OCI-LY1 (cell line): ENCODE results near the gene LARP1B.

Experiments
- H2AFZ ChIP-seq: fragments of 200-600 bp; sonication (generic), shearing (Covaris generic); 2 replicates; pipeline ENCODE4 v1.6.0; 2014; ENCODE audit warnings: antibody characterized with exemption, mild to moderate bottlenecking, low read length
- H3F3A ChIP-seq: fragments of 200-600 bp; sonication (generic), shearing (Covaris generic); 2 replicates; pipeline ENCODE4 v1.6.0; 2014; ENCODE audit warnings: mild to moderate bottlenecking, antibody characterized with exemption, low read length, moderate library complexity; ENCODE audit not compliant: insufficient read depth
- H3K27ac ChIP-seq: fragments of 200-600 bp; sonication (generic); 2 replicates; pipeline ENCODE4 v1.5.1; 2014; ENCODE audit warnings: low read length, mixed run types, mild to moderate bottlenecking, low read depth; ENCODE audit not compliant: poor library complexity, severe bottlenecking
- H3K27me3 ChIP-seq: fragments of 200-600 bp; sonication (generic); 2 replicates; pipeline ENCODE4 v1.6.0; 2014; ENCODE audit warnings: antibody characterized with exemption, mild to moderate bottlenecking, low read length, moderate library complexity; ENCODE audit not compliant: insufficient read depth
- H3K36me3 ChIP-seq: fragments of 200-600 bp; sonication (generic); 2 replicates; pipeline ENCODE4 v1.6.1; 2014; ENCODE audit warnings: mild to moderate bottlenecking, antibody characterized with exemption, low read length, moderate library complexity, mixed read lengths; ENCODE audit not compliant: insufficient read depth
- H3K4me1 ChIP-seq: fragments of 200-600 bp; sonication (generic); 2 replicates; pipeline ENCODE4 v1.5.1; 2014; ENCODE audit warnings: mild to moderate bottlenecking, low read length, moderate library complexity; ENCODE audit not compliant: insufficient read depth, severe bottlenecking
- H3K4me2 ChIP-seq: fragments of 200-600 bp; sonication (generic), shearing (Covaris generic); 2 replicates; pipeline ENCODE4 v1.6.1; 2014; ENCODE audit warnings: low read length
- H3K4me3 ChIP-seq: fragments of 200-600 bp; sonication (generic); 2 replicates; pipeline ENCODE4 v1.5.1; 2014; ENCODE audit warnings: low read length, low read depth, mild to moderate bottlenecking, mixed read lengths; ENCODE audit not compliant: poor library complexity, severe bottlenecking
- H3K79me2 ChIP-seq: fragments of 200-600 bp; shearing (Covaris generic); 2 replicates; pipeline ENCODE4 v1.6.1; 2016; ENCODE audit warnings: mixed run types, low read length, mixed read lengths; ENCODE audit not compliant: insufficient read depth
- H3K9ac ChIP-seq: fragments of 200-600 bp; sonication (generic), shearing (Covaris generic); 2 replicates; pipeline ENCODE4 v1.6.1; 2014; ENCODE audit warnings: mild to moderate bottlenecking, low read length, mixed read lengths
- H3K9me2 ChIP-seq: fragments of 200-600 bp; sonication (generic), shearing (Covaris generic); 2 replicates; pipeline ENCODE4 v1.6.1; 2014; ENCODE audit warnings: low read depth, mild to moderate bottlenecking, low read length, mixed read lengths
- H3K9me3 ChIP-seq: fragments of 200-600 bp; shearing (Covaris generic); 2 replicates; pipeline ENCODE4 v1.6.1; 2014; ENCODE audit warnings: low read length, mixed read lengths
- H4K20me1 ChIP-seq: fragments of 200-600 bp; sonication (generic), shearing (Covaris generic); 2 replicates; pipeline ENCODE4 v1.6.0; 2016; ENCODE audit warnings: mild to moderate bottlenecking, low read length; ENCODE audit not compliant: insufficient read depth
- EZH2 ChIP-seq: fragments of 200-600 bp; sonication (generic), shearing (Covaris generic); IDR thresholded peaks from 2 replicates; pipeline ENCODE4 v1.8.0; 2017; ENCODE audit warnings: borderline replicate concordance, mixed run types, mild to moderate bottlenecking, antibody characterized with exemption, low read length, moderate library complexity, mixed read lengths
- TF ChIP-seq, protein P1 (sequence below): fragments of 200-600 bp; sonication (generic), shearing (Covaris generic); IDR thresholded peaks from 2 replicates; pipeline ENCODE4 v1.5.1; 2017; ENCODE audit warnings: mild to moderate bottlenecking, antibody characterized with exemption, low read length, moderate library complexity, mixed read lengths

The LARP1B gene

DNA sequence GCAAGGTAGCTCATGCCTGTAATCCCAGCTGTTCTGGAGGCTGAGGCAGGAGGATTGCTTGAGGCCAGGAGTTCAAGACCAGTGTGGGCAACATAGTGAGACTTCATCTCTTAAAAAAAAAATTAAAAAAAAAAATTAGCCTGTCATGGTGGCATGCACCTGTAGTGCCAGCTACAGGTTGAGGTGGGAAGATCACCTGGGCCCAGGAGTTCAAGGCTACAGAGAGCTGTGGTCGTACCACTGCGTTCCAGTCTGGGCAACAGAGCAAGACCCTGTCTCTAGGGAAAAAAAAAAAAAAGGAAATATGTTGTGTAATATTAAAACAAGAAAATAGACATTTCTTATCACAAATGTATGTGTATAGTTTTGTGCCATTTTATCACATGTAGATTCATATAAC lies 97.8 kb downstream of the LARP1B start:
- Histone ChIP-seq H2AFZ (no peak overlapping the region), H3K36me3 (no peaks in the 10 kb centered on the region; the same call in 1 of the 2 replicates)

DNA sequence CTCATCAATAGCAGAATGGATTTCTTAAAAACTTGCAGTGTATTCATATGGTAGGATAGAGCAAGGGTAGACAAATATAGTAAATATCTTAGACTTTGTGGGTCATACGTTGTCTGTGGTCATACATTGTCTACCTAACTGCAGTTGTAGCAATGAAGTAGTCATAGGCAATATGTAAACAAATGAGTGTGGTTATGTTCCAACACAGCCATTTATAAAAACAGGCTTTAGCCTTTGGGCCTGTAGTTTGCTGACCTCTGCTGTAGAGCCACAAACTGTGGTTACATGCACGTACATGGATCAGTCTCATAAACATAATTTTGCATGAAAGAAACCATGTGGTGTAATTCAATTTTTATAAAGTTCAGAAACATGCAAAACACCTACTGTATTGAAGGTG lies 98.9 kb downstream of the LARP1B start:
- Histone ChIP-seq H3K9me3 (no peaks in the 10 kb centered on the region), H3F3A (no peaks in the 10 kb centered on the region), H3K9me2 (no peaks in the 10 kb centered on the region), H3K79me2 (no peaks in the 10 kb centered on the region), H3K36me3 (no peaks in the 10 kb centered on the region; the same call in 1 of the 2 replicates), H3K4me1 (peaks cover 5% of the 10 kb centered on the region), H2AFZ (no peak overlapping the region), H3K4me3 (no peak overlapping the region), H3K27ac (no peak overlapping the region), H3K27me3 (no peaks in the 10 kb centered on the region), H4K20me1 (no peaks in the 10 kb centered on the region), H3K9ac (no peak overlapping the region), H3K4me2 (no peak overlapping the region)
- TF ChIP-seq, protein P1, sequence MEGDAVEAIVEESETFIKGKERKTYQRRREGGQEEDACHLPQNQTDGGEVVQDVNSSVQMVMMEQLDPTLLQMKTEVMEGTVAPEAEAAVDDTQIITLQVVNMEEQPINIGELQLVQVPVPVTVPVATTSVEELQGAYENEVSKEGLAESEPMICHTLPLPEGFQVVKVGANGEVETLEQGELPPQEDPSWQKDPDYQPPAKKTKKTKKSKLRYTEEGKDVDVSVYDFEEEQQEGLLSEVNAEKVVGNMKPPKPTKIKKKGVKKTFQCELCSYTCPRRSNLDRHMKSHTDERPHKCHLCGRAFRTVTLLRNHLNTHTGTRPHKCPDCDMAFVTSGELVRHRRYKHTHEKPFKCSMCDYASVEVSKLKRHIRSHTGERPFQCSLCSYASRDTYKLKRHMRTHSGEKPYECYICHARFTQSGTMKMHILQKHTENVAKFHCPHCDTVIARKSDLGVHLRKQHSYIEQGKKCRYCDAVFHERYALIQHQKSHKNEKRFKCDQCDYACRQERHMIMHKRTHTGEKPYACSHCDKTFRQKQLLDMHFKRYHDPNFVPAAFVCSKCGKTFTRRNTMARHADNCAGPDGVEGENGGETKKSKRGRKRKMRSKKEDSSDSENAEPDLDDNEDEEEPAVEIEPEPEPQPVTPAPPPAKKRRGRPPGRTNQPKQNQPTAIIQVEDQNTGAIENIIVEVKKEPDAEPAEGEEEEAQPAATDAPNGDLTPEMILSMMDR: no peak
- TF ChIP-seq EZH2: no peak

More for the DNA sequence above, 97.8 kb downstream of the LARP1B start:
- Histone ChIP-seq H3F3A (no peaks in the 10 kb centered on the region), H3K9ac (no peak overlapping the region), H3K27ac (no peak overlapping the region), H3K4me3 (no peak overlapping the region), H3K27me3 (no peaks in the 10 kb centered on the region), H3K79me2 (no peaks in the 10 kb centered on the region), H3K4me1 (peaks cover 5% of the 10 kb centered on the region), H4K20me1 (no peaks in the 10 kb centered on the region), H3K9me2 (no peaks in the 10 kb centered on the region), H3K9me3 (no peaks in the 10 kb centered on the region), H3K4me2 (no peak overlapping the region)
- TF ChIP-seq, protein P1: 0 out of 2 replicates have a peak, but pooled peaks have one; percentile 7
- no peak for TF ChIP-seq EZH2

DNA sequence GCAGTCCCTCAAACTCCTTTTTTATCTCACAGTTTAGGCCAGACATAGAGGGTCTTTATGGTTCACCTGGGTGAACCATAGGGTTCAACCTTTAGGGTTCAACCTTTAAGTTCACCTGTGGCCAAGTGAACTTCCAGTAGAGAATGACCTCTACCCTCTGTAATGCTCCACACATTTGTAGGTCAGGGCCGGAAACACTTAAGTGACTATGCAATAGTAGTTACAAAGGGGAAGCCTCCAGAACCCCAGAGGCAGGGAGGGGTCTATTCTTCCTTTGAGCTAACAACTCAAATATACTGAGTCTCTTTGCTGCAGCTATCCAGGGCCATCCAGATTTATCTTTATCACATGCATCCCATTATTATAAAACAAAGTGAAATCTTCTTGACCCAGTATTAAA lies 100.0 kb downstream of the LARP1B start:
- Histone ChIP-seq H3K27me3 (no peaks in the 10 kb centered on the region), H3K9me2 (no peaks in the 10 kb centered on the region), H3K9me3 (no peaks in the 10 kb centered on the region), H3K4me1 (peaks cover 5% of the 10 kb centered on the region), H3F3A (no peaks in the 10 kb centered on the region), H3K4me2 (no peak overlapping the region), H4K20me1 (no peaks in the 10 kb centered on the region), H3K4me3 (no peak overlapping the region), H3K36me3 (no peaks in the 10 kb centered on the region; the same call in 1 of the 2 replicates), H3K79me2 (no peaks in the 10 kb centered on the region), H3K27ac (no peak overlapping the region), H2AFZ (no peak overlapping the region), H3K9ac (no peak overlapping the region)
- TF ChIP-seq, protein P1: no peak
- TF ChIP-seq EZH2: no peak
